Stimulated activated naive B cell treated with anti-CD40 and anti-IgM and Interleukin-4, amounts not matched to agents 10 μg/mL and 1 μg/mL and 100 μg/mL, for 72 hours (primary cell): Measurements from ENCODE around the gene SRP9.
"Not testable (repeated sequence)": the region's sequence is repeated elsewhere in the genome, so short reads cannot be mapped to it uniquely, and the experiment has no call there.

Experiments used
- ATAC-seq, 2 donors: fragments of 150-1000 bp; cut with Tn5 transposase; replicated peaks; 2 replicates each; pipeline ENCODE4 v1.10.0; 2021; ENCODE audit warnings: moderate library complexity in 1 of 2
- DNase-seq: peaks from one replicate; pipeline ENCODE4 v3.0.0; 2021
- H3K27ac Mint-ChIP-seq: one replicate; pipeline ENCODE4 v1.8.0; 2022; ENCODE audit warnings: mild to moderate bottlenecking, mixed read lengths
- H3K27me3 Mint-ChIP-seq, 2 donors: one replicate each; pipeline ENCODE4 v1.8.0; 2022; ENCODE audit warnings: mixed read lengths in 2 of 2
- H3K36me3 Mint-ChIP-seq, 2 donors: one replicate each; pipeline ENCODE4 v1.8.0; 2022; ENCODE audit warnings: mixed read lengths in 2 of 2, mild to moderate bottlenecking in 1 of 2
- H3K4me1 Mint-ChIP-seq, 2 donors: one replicate each; pipeline ENCODE4 v1.8.0; 2022; ENCODE audit warnings: mixed read lengths in 2 of 2, mild to moderate bottlenecking in 1 of 2
- H3K4me3 Mint-ChIP-seq, 2 donors: one replicate each; pipeline ENCODE4 v1.8.0; 2022; ENCODE audit warnings: mild to moderate bottlenecking in 2 of 2, mixed read lengths in 2 of 2, moderate library complexity in 1 of 2
- H3K9me3 Mint-ChIP-seq, 2 donors: one replicate each; pipeline ENCODE4 v1.8.0; 2022; ENCODE audit warnings: mixed read lengths in 2 of 2, mild to moderate bottlenecking in 1 of 2

The SRP9 gene

GRCh38 chr1:225749706-225750105 is 27.9 kb upstream of the SRP9 start:
- no peak for DNase-seq
- Mint-ChIP-seq H3K27me3 (no peaks in the 10 kb centered on the region), H3K9me3 (no peaks in the 10 kb centered on the region), H3K4me1 (no peaks in the 10 kb centered on the region), H3K4me3 (no peak overlapping the region), H3K27ac (no peak overlapping the region), H3K36me3 (no peaks in the 10 kb centered on the region)
- no peak for ATAC-seq

GRCh38 chr1:225750420-225750819 is 27.2 kb upstream of the SRP9 start:
- no peak overlapping the region for H3K27ac Mint-ChIP-seq
- H3K36me3 Mint-ChIP-seq = no peaks in the 10 kb centered on the region
- no peak overlapping the region for H3K4me3 Mint-ChIP-seq
- DNase-seq = no peak
- H3K27me3 Mint-ChIP-seq = no peaks in the 10 kb centered on the region
- ATAC-seq = no peak
- no peaks in the 10 kb centered on the region for H3K9me3 Mint-ChIP-seq
- no peaks in the 10 kb centered on the region for H3K4me1 Mint-ChIP-seq

GRCh38 chr1:225750875-225751824 is 26.5 kb upstream of the SRP9 start:
- DNase-seq (no peak), ATAC-seq (no peak)
- Mint-ChIP-seq H3K9me3 (no peaks in the 10 kb centered on the region), H3K27ac (no peak overlapping the region), H3K4me1 (no peaks in the 10 kb centered on the region), H3K27me3 (no peaks in the 10 kb centered on the region), H3K4me3 (no peak overlapping the region), H3K36me3 (no peaks in the 10 kb centered on the region)

- Mint-ChIP-seq H3K4me1 (no peaks in the 10 kb centered on the region), H3K36me3 (no peaks in the 10 kb centered on the region), H3K4me3 (no peak overlapping the region), H3K9me3 (no peaks in the 10 kb centered on the region), H3K27ac (no peak overlapping the region), H3K27me3 (no peaks in the 10 kb centered on the region)
- DNase-seq = no peak
- no peak for ATAC-seq
Observed at GRCh38 chr1:225752245-225752644, 25.4 kb upstream of the SRP9 start.

- ATAC-seq (no peak), DNase-seq (no peak)
- no peaks in the 10 kb centered on the region for H3K27me3 Mint-ChIP-seq
- no peaks in the 10 kb centered on the region for H3K9me3 Mint-ChIP-seq
- H3K4me1 Mint-ChIP-seq = no peaks in the 10 kb centered on the region
- H3K27ac Mint-ChIP-seq = no peak overlapping the region
- no peak overlapping the region for H3K4me3 Mint-ChIP-seq
- no peaks in the 10 kb centered on the region for H3K36me3 Mint-ChIP-seq
Observed at GRCh38 chr1:225754940-225755641, 22.5 kb upstream of the SRP9 start.

- no peak overlapping the region for H3K27ac Mint-ChIP-seq
Observed at GRCh38 chr1:225755671-225756319, 21.8 kb upstream of the SRP9 start.

GRCh38 chr1:225757927-225758656 is 19.5 kb upstream of the SRP9 start:
- Mint-ChIP-seq H3K4me3 (no peak overlapping the region), H3K27me3 (no peaks in the 10 kb centered on the region), H3K36me3 (no peaks in the 10 kb centered on the region), H3K9me3 (no peaks in the 10 kb centered on the region), H3K4me1 (no peaks in the 10 kb centered on the region), H3K27ac (no peak overlapping the region)
- DNase-seq (no peak), ATAC-seq (no peak)

More at GRCh38 chr1:225755671-225756319, 21.8 kb upstream of the SRP9 start:
- Mint-ChIP-seq H3K36me3 (no peaks in the 10 kb centered on the region), H3K9me3 (no peaks in the 10 kb centered on the region), H3K4me3 (no peak overlapping the region), H3K27me3 (no peaks in the 10 kb centered on the region), H3K4me1 (no peaks in the 10 kb centered on the region)
- ATAC-seq (no peak), DNase-seq (no peak)

- H3K9me3 Mint-ChIP-seq, H3K4me3 Mint-ChIP-seq, DNase-seq, H3K27me3 Mint-ChIP-seq, H3K36me3 Mint-ChIP-seq, ATAC-seq, H3K27ac Mint-ChIP-seq: not testable (repeated sequence)
- peaks cover 8 to 10% of the 10 kb centered on the region in 2 donors for H3K4me1 Mint-ChIP-seq
Observed at GRCh38 chr1:225759972-225760371, 17.7 kb upstream of the SRP9 start.

- no peaks in the 10 kb centered on the region for H3K27me3 Mint-ChIP-seq
- no peak overlapping the region for H3K27ac Mint-ChIP-seq
- H3K36me3 Mint-ChIP-seq = no peaks in the 10 kb centered on the region
- H3K4me1 Mint-ChIP-seq = peaks cover 8 to 15% of the 10 kb centered on the region in 2 donors
- no peak for ATAC-seq
- no peak for DNase-seq
- H3K9me3 Mint-ChIP-seq = no peaks in the 10 kb centered on the region
- no peak overlapping the region for H3K4me3 Mint-ChIP-seq
Observed at GRCh38 chr1:225760531-225760930, 17.1 kb upstream of the SRP9 start.

GRCh38 chr1:225761395-225761794 is 16.2 kb upstream of the SRP9 start:
- H3K27ac Mint-ChIP-seq, ATAC-seq, H3K27me3 Mint-ChIP-seq, H3K9me3 Mint-ChIP-seq, H3K4me3 Mint-ChIP-seq, DNase-seq, H3K36me3 Mint-ChIP-seq: not testable (repeated sequence)
- peaks cover 8 to 15% of the 10 kb centered on the region in 2 donors for H3K4me1 Mint-ChIP-seq

GRCh38 chr1:225762002-225762441 is 15.6 kb upstream of the SRP9 start:
- ATAC-seq = no peak
- H3K9me3 Mint-ChIP-seq = no peaks in the 10 kb centered on the region
- no peak overlapping the region for H3K4me3 Mint-ChIP-seq
- peaks cover 12 to 15% of the 10 kb centered on the region in 2 donors for H3K4me1 Mint-ChIP-seq
- no peak overlapping the region for H3K27ac Mint-ChIP-seq
- H3K36me3 Mint-ChIP-seq = no peaks in the 10 kb centered on the region
- no peak for DNase-seq
- H3K27me3 Mint-ChIP-seq = peaks cover 0 to 3% of the 10 kb centered on the region in 2 donors

GRCh38 chr1:225762444-225762843 is 15.2 kb upstream of the SRP9 start:
- peaks cover 0 to 3% of the 10 kb centered on the region in 2 donors for H3K27me3 Mint-ChIP-seq
- H3K4me1 Mint-ChIP-seq = peaks cover 12 to 15% of the 10 kb centered on the region in 2 donors
- no peaks in the 10 kb centered on the region for H3K9me3 Mint-ChIP-seq
- DNase-seq (no peak), ATAC-seq (no peak)
- H3K4me3 Mint-ChIP-seq = no peak overlapping the region
- H3K36me3 Mint-ChIP-seq = no peaks in the 10 kb centered on the region
- no peak overlapping the region for H3K27ac Mint-ChIP-seq

GRCh38 chr1:225763716-225764548 is 13.7 kb upstream of the SRP9 start:
- DNase-seq (no peak), ATAC-seq (peak; percentile 57 to 77)
- Mint-ChIP-seq H3K4me3 (no peak overlapping the region), H3K27ac (peak overlapping the region; percentile 20), H3K36me3 (no peaks in the 10 kb centered on the region), H3K9me3 (no peaks in the 10 kb centered on the region), H3K4me1 (peaks cover 12 to 15% of the 10 kb centered on the region in 2 donors), H3K27me3 (peaks cover 0 to 3% of the 10 kb centered on the region in 2 donors)
